ENCODE results near the gene MLH1. TPM values are rescaled to one million over a fixed set of nuclear protein-coding genes. Genes with fewer than 3 reads are reported as not detected.

Gene MLH1
- total RNA-seq, 2 experiments from 2014 or later = 18.9 to 23.8 TPM

- H3K4me1 Mint-ChIP-seq (ENCODE audit: low read depth) = no peaks in the 10 kb centered on the region
- CTCF ChIA-PET = no interaction called here
- H3K27me3 ChIP-seq (ENCODE audit: control insufficient read depth in 1 of 2, insufficient read depth in 2 of 2, low read length in 2 of 2) = no peaks in the 10 kb centered on the region
- no peaks in the 10 kb centered on the region for H3K27me3 Mint-ChIP-seq
- TF ChIP-seq CTCF (IDR thresholded peaks at IDR 0.05) = no peak
- H3K27ac Mint-ChIP-seq = no peak overlapping the region
- peaks cover 77% of the 10 kb centered on the region for H3K36me3 ChIP-seq (ENCODE audit: insufficient read depth, low read length)
- peaks cover 98% of the 10 kb centered on the region for H3K36me3 Mint-ChIP-seq (ENCODE audit: low read depth)
- no peak overlapping the region for H3K4me3 Mint-ChIP-seq
- H3K9me3 Mint-ChIP-seq = no peaks in the 10 kb centered on the region
- no peak overlapping the region for H3K4me3 ChIP-seq (ENCODE audit: low read length)
- intact Hi-C loops (cut with DNase I, micrococcal nuclease) = loop anchor here in 1 of 2 experiments (5.0 kb wide), 1 partner anchor 185 kb away; no protein-coding TSS in a partner anchor
- H3K9me3 ChIP-seq (ENCODE audit: control insufficient read depth in 1 of 2, insufficient read depth in 1 of 2, low read length in 2 of 2) = no peaks in the 10 kb centered on the region
- H3K27ac ChIP-seq (ENCODE audit: low read depth in 1 of 2, low read length in 2 of 2) = no peak overlapping the region
- DNase-seq = no peak
- POLR2A ChIA-PET = no interaction called here
- ATAC-seq (ENCODE audit: poor library complexity) = no peak
- no peaks in the 10 kb centered on the region for H3K4me1 ChIP-seq (ENCODE audit: insufficient read depth, low read length)
Observed at GRCh38 chr3:37026851-37027250, 33.5 kb downstream of the MLH1 start.

DNA sequence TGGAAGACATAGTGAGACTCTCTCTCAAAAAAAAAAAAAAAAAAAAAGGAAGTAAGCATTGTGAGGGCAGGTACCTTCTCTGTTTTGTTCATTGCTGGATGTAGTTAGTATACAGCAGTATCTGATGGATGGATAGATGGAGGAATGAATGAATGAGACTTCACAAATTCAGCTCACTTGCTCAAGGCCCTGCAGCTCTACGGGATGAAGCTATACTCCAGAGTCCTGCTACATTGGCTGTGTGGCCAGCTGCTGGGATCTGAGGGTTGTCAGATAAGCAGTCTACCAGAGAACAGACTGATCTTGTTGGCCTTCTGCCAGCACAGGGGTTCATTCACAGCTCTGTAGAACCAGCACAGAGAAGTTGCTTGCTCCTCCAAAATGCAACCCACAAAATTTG lies 35.0 kb downstream of the MLH1 start:
- TF ChIP-seq CTCF (IDR thresholded peaks at IDR 0.05) = no peak
- ATAC-seq (ENCODE audit: poor library complexity) = no peak
- no peaks in the 10 kb centered on the region for H3K9me3 ChIP-seq (ENCODE audit: control insufficient read depth in 1 of 2, insufficient read depth in 1 of 2, low read length in 2 of 2)
- Mint-ChIP-seq H3K9me3 (no peaks in the 10 kb centered on the region), H3K27me3 (no peaks in the 10 kb centered on the region), H3K36me3 (ENCODE audit: low read depth) (peaks cover 98% of the 10 kb centered on the region), H3K4me1 (ENCODE audit: low read depth) (no peaks in the 10 kb centered on the region), H3K4me3 (no peak overlapping the region), H3K27ac (no peak overlapping the region)
- no peaks in the 10 kb centered on the region for H3K27me3 ChIP-seq (ENCODE audit: control insufficient read depth in 1 of 2, insufficient read depth in 2 of 2, low read length in 2 of 2)
- H3K36me3 ChIP-seq (ENCODE audit: insufficient read depth, low read length) = peaks cover 78% of the 10 kb centered on the region
- DNase-seq = no peak
- H3K4me3 ChIP-seq (ENCODE audit: low read length) = no peak overlapping the region
- H3K27ac ChIP-seq (ENCODE audit: low read depth in 1 of 2, low read length in 2 of 2) = no peak overlapping the region
- H3K4me1 ChIP-seq (ENCODE audit: insufficient read depth, low read length) = no peaks in the 10 kb centered on the region
- intact Hi-C loops (cut with DNase I, micrococcal nuclease) = loop anchor here in 1 of 2 experiments (5.0 kb wide), 1 partner anchor 184 kb away; no protein-coding TSS in a partner anchor
- CTCF ChIA-PET = no interaction called here
- POLR2A ChIA-PET = no interaction called here

DNA sequence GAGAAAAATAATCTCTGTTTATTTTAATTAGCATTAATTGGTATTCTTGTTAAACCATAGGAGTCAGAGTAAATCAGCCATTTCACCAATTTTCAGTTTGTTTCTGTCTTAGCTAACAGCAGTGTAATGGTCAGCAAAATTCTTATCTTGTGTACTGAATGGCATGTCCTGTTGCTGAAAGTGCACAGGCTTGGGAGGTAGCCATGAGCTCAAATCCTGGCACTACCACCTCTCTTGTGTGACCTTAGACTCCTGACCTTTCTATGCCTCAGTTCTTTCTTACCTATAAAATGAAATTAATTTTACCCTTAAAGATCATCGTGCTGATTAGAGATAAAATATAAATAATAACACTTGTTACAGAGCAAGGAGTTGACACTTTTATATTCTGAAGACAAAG lies 35.8 kb downstream of the MLH1 start:
- ChIA-PET CTCF (no interaction called here), POLR2A (no interaction called here)
- H3K4me3 ChIP-seq (ENCODE audit: low read length) = no peak overlapping the region
- H3K9me3 Mint-ChIP-seq = no peaks in the 10 kb centered on the region
- no peak overlapping the region for H3K27ac ChIP-seq (ENCODE audit: low read depth in 1 of 2, low read length in 2 of 2)
- H3K4me1 ChIP-seq (ENCODE audit: insufficient read depth, low read length) = no peaks in the 10 kb centered on the region
- no peak overlapping the region for H3K27ac Mint-ChIP-seq
- peaks cover 98% of the 10 kb centered on the region for H3K36me3 Mint-ChIP-seq (ENCODE audit: low read depth)
- TF ChIP-seq CTCF (IDR thresholded peaks at IDR 0.05) = no peak
- no peak overlapping the region for H3K4me3 Mint-ChIP-seq
- no peaks in the 10 kb centered on the region for H3K4me1 Mint-ChIP-seq (ENCODE audit: low read depth)
- DNase-seq = no peak
- peaks cover 79% of the 10 kb centered on the region for H3K36me3 ChIP-seq (ENCODE audit: insufficient read depth, low read length)
- intact Hi-C loops (cut with DNase I, micrococcal nuclease) = loop anchor here in 1 of 2 experiments (5.0 kb wide), 1 partner anchor 183 kb away; no protein-coding TSS in a partner anchor
- no peaks in the 10 kb centered on the region for H3K27me3 Mint-ChIP-seq
- ATAC-seq (ENCODE audit: poor library complexity) = no peak
- H3K9me3 ChIP-seq (ENCODE audit: control insufficient read depth in 1 of 2, insufficient read depth in 1 of 2, low read length in 2 of 2) = no peaks in the 10 kb centered on the region
- no peaks in the 10 kb centered on the region for H3K27me3 ChIP-seq (ENCODE audit: control insufficient read depth in 1 of 2, insufficient read depth in 2 of 2, low read length in 2 of 2)

All from CD4-positive, alpha-beta T cell (primary cell).